K562 (cell line): ENCODE results near the gene CREB3L1. TPM values are rescaled to one million over a fixed set of nuclear protein-coding genes. Genes with fewer than 3 reads are reported as not detected.

Source experiments
- CCAR2 ChIP-seq: fragments of 200-400 bp; formaldehyde crosslinking; IDR thresholded peaks from 2 replicates; pipeline ENCODE4 v1.6.1; 2017; ENCODE audit warnings: mild to moderate bottlenecking, low read depth, low read length
- ILK ChIP-seq: fragments of 450-650 bp; IDR thresholded peaks from 2 replicates; pipeline ENCODE4 v1.6.1; 2016; ENCODE audit warnings: missing genetic modification characterization, low read depth, mild to moderate bottlenecking, missing compliant biosample characterization, moderate library complexity, borderline replicate concordance
- KLF10 ChIP-seq: fragments of 250-450 bp; sonication (Bioruptor Pico); IDR thresholded peaks from 2 replicates; pipeline ENCODE4 v1.6.1; 2021; ENCODE audit warnings: matching md5 sums
- MCM2 ChIP-seq: fragments of 450-650 bp; IDR thresholded peaks from 2 replicates; pipeline ENCODE4 v1.6.1; 2017; ENCODE audit warnings: low read depth, mild to moderate bottlenecking
- MEIS2 ChIP-seq: fragments of 450-650 bp; IDR thresholded peaks from 2 replicates; pipeline ENCODE4 v1.6.1; 2014; ENCODE audit warnings: mild to moderate bottlenecking; ENCODE audit not compliant: partially characterized antibody
- MTA1 ChIP-seq: fragments of 450-650 bp; IDR thresholded peaks from 2 replicates; pipeline ENCODE4 v1.6.1; 2017; ENCODE audit warnings: borderline replicate concordance
- PHF8 ChIP-seq: fragments of 200-600 bp; sonication (generic); IDR thresholded peaks from 2 replicates; pipeline ENCODE4 v1.6.1; 2012; ENCODE audit warnings: mixed run types, mild to moderate bottlenecking, inconsistent platforms, low read length, moderate library complexity, borderline replicate concordance
- SAFB ChIP-seq: fragments of 200-400 bp; formaldehyde crosslinking; IDR thresholded peaks from 2 replicates; pipeline ENCODE4 v1.6.1; 2017; ENCODE audit warnings: low read depth, low read length, borderline replicate concordance
- THRAP3 ChIP-seq: fragments of 450-650 bp; IDR thresholded peaks from 2 replicates; pipeline ENCODE4 v1.6.1; 2016; ENCODE audit warnings: mild to moderate bottlenecking, inconsistent platforms, borderline replicate concordance
- ZFPM2 ChIP-seq: fragments of 250-450 bp; sonication (Bioruptor Pico); IDR thresholded peaks from 2 replicates; pipeline ENCODE4 v1.5.1; 2022; ENCODE audit warnings: mild to moderate bottlenecking
- ZKSCAN1 ChIP-seq: fragments of 150-350 bp; IDR thresholded peaks from 2 replicates; pipeline ENCODE4 v1.6.1; 2016; ENCODE audit warnings: low read depth, low read length
- ZNF12 ChIP-seq: sonication (generic); formaldehyde crosslinking; IDR thresholded peaks from 2 replicates; pipeline ENCODE4 v1.4.0; 2020; ENCODE audit warnings: mild to moderate bottlenecking, missing genetic modification reagents
- ZZZ3 ChIP-seq: fragments of 450-650 bp; IDR thresholded peaks from 2 replicates; pipeline ENCODE4 v1.6.1; 2016; ENCODE audit warnings: antibody characterized with exemption, mild to moderate bottlenecking, moderate library complexity
- polyA plus RNA-seq, 8 experiments: library from polyadenylated mRNA; depleted of rRNA in 4 of 8; stranded (reverse) in 5 of 8; unstranded in 3 of 8; fragments of >200 nt; fragmentation: Nextera tagmentation in 2 of 8; fragmentation: Illumina TruSeq in 1 of 8; extraction: Ambion mirVana in 2 of 8; extraction: Trizol in 1 of 8; gene quantifications; 2 replicates each; pipeline versions ENCODE4 v1.2.1 to v1.2.3, GENCODE V29; 2011 to 2014; ENCODE audit warnings: inconsistent platforms in 1 of 8, missing spikeins in 1 of 8
- total RNA-seq, 7 experiments: library from RNA; depleted of rRNA in 6 of 7; stranded (reverse); fragments of >200 nt in 6 of 7; fragmentation: Illumina TruSeq in 2 of 7; extraction: Trizol in 2 of 7; gene quantifications; 2 replicates each; pipeline versions ENCODE4 v1.2.1 to v1.2.3, GENCODE V29; 2011 to 2021; ENCODE audit warnings: low replicate concordance in 1 of 7
- TF ChIP-seq, protein P1 (sequence below): sonication (generic); formaldehyde crosslinking; IDR thresholded peaks from 2 replicates; pipeline ENCODE4 v1.8.0; 2022; ENCODE audit warnings: mild to moderate bottlenecking, missing genetic modification reagents
- TF ChIP-seq, protein P2 (sequence below): sonication (generic); IDR thresholded peaks from 2 replicates; pipeline ENCODE4 v1.6.1; 2016
- TF ChIP-seq, protein P3 (sequence below): sonication (generic); formaldehyde crosslinking; IDR thresholded peaks from 2 replicates; pipeline ENCODE4 v1.8.1; 2023; ENCODE audit warnings: missing genetic modification reagents, mild to moderate bottlenecking, borderline replicate concordance

The CREB3L1 gene
- total and polyA plus RNA-seq, 9 of the 15 experiments (the other 6 are each of a cell fraction or from before 2014, with no cell fraction given) = 1.2 to 27.6 (median 3.7) TPM

DNA sequence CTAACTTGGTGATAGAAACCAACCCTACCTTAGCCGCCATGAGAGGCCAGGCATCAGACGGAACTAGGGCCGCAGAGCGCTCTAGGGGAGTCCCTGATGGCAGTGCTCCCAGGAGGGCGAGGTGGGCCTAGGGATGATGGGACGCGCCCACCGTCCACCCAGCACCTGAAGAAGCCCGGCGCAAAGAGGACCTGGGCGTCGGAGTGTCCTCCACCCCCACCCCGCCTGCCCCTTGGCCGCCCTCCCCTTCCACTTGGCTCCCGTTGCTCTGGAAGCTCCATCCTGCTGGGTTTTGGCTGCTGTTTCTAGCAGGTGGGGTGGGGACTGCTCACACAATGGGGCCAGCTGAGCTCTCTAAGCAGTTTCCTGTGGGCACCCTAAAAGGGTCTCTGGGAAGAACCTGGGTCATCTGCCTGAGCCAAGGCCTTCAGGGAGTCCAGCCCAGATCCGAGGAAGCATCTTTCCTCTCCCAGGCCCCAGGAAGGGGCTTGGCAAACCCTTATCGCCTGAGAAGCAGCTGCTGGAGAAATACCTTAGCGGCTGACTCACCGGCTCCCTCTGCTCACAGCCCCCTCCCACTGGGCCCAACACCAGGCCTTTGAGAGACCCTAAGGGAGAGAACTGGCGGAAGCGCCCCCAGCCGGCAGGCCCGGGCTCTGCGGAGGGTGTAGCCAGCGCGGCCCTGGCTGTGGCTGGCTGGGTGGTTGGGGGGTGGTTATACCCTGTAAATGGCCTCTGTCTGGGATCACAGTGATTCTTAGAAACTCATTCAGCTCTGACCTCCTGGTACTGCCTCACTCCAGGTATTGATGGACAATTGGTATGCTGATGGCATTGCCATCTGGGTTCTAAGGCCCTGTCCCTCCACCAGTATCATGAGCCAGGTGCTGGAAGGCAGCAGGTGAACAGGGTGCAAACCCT, 19.3 kb downstream of the CREB3L1 start (continued):
- TF ChIP-seq ILK (tag) (no peak), MTA1 (peak; percentile 58; the same call in 1 of the 2 replicates), PHF8 (no peak), ZNF12 (CRISPR knock-in tag) (peak; percentile 58; the same call in 1 of the 2 replicates), MCM2 (no peak), ZFPM2 (CRISPR knock-in tag) (no peak), CCAR2 (no peak), ZKSCAN1 (no peak), KLF10 (CRISPR knock-in tag) (no peak), MEIS2 (peak; percentile 2), ZZZ3 (no peak), THRAP3 (no peak), SAFB (no peak)
- TF ChIP-seq, protein P1, sequence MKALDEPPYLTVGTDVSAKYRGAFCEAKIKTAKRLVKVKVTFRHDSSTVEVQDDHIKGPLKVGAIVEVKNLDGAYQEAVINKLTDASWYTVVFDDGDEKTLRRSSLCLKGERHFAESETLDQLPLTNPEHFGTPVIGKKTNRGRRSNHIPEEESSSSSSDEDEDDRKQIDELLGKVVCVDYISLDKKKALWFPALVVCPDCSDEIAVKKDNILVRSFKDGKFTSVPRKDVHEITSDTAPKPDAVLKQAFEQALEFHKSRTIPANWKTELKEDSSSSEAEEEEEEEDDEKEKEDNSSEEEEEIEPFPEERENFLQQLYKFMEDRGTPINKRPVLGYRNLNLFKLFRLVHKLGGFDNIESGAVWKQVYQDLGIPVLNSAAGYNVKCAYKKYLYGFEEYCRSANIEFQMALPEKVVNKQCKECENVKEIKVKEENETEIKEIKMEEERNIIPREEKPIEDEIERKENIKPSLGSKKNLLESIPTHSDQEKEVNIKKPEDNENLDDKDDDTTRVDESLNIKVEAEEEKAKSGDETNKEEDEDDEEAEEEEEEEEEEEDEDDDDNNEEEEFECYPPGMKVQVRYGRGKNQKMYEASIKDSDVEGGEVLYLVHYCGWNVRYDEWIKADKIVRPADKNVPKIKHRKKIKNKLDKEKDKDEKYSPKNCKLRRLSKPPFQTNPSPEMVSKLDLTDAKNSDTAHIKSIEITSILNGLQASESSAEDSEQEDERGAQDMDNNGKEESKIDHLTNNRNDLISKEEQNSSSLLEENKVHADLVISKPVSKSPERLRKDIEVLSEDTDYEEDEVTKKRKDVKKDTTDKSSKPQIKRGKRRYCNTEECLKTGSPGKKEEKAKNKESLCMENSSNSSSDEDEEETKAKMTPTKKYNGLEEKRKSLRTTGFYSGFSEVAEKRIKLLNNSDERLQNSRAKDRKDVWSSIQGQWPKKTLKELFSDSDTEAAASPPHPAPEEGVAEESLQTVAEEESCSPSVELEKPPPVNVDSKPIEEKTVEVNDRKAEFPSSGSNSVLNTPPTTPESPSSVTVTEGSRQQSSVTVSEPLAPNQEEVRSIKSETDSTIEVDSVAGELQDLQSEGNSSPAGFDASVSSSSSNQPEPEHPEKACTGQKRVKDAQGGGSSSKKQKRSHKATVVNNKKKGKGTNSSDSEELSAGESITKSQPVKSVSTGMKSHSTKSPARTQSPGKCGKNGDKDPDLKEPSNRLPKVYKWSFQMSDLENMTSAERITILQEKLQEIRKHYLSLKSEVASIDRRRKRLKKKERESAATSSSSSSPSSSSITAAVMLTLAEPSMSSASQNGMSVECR = no peak
- TF ChIP-seq, protein P2, sequence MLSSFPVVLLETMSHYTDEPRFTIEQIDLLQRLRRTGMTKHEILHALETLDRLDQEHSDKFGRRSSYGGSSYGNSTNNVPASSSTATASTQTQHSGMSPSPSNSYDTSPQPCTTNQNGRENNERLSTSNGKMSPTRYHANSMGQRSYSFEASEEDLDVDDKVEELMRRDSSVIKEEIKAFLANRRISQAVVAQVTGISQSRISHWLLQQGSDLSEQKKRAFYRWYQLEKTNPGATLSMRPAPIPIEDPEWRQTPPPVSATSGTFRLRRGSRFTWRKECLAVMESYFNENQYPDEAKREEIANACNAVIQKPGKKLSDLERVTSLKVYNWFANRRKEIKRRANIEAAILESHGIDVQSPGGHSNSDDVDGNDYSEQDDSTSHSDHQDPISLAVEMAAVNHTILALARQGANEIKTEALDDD = no peak
- TF ChIP-seq, protein P3, sequence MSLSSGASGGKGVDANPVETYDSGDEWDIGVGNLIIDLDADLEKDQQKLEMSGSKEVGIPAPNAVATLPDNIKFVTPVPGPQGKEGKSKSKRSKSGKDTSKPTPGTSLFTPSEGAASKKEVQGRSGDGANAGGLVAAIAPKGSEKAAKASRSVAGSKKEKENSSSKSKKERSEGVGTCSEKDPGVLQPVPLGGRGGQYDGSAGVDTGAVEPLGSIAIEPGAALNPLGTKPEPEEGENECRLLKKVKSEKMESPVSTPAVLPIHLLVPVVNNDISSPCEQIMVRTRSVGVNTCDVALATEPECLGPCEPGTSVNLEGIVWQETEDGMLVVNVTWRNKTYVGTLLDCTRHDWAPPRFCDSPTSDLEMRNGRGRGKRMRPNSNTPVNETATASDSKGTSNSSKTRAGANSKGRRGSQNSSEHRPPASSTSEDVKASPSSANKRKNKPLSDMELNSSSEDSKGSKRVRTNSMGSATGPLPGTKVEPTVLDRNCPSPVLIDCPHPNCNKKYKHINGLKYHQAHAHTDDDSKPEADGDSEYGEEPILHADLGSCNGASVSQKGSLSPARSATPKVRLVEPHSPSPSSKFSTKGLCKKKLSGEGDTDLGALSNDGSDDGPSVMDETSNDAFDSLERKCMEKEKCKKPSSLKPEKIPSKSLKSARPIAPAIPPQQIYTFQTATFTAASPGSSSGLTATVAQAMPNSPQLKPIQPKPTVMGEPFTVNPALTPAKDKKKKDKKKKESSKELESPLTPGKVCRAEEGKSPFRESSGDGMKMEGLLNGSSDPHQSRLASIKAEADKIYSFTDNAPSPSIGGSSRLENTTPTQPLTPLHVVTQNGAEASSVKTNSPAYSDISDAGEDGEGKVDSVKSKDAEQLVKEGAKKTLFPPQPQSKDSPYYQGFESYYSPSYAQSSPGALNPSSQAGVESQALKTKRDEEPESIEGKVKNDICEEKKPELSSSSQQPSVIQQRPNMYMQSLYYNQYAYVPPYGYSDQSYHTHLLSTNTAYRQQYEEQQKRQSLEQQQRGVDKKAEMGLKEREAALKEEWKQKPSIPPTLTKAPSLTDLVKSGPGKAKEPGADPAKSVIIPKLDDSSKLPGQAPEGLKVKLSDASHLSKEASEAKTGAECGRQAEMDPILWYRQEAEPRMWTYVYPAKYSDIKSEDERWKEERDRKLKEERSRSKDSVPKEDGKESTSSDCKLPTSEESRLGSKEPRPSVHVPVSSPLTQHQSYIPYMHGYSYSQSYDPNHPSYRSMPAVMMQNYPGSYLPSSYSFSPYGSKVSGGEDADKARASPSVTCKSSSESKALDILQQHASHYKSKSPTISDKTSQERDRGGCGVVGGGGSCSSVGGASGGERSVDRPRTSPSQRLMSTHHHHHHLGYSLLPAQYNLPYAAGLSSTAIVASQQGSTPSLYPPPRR = no peak
